Liver (tissue), 3 donors: ENCODE results near the gene RPSA.

Source experiments
- ATF3 ChIP-seq: IDR thresholded peaks from 2 replicates; pipeline ENCODE4 v1.6.1; 2016; ENCODE audit warnings: antibody characterized with exemption
- CTCF ChIP-seq: fragments of 150-350 bp; IDR thresholded peaks from 2 replicates; pipeline ENCODE4 v1.5.1; 2017; ENCODE audit warnings: improper control_type of control experiment, low read depth, low read length; ENCODE audit not compliant: missing input control
- EGR1 ChIP-seq, 2 donors: IDR thresholded peaks; 2 replicates each; pipeline ENCODE4 v1.6.1; 2016 to 2018; ENCODE audit warnings: antibody characterized with exemption in 2 of 2, low read depth in 2 of 2
- REST ChIP-seq: IDR thresholded peaks from 2 replicates; pipeline ENCODE4 v1.6.1; 2016; ENCODE audit warnings: antibody characterized with exemption, mild to moderate bottlenecking
- YY1 ChIP-seq: IDR thresholded peaks from 2 replicates; pipeline ENCODE4 v1.6.1; 2016; ENCODE audit warnings: antibody characterized with exemption, mild to moderate bottlenecking
- donor health status: healthy.
- donor health status: healthy.

DNA sequence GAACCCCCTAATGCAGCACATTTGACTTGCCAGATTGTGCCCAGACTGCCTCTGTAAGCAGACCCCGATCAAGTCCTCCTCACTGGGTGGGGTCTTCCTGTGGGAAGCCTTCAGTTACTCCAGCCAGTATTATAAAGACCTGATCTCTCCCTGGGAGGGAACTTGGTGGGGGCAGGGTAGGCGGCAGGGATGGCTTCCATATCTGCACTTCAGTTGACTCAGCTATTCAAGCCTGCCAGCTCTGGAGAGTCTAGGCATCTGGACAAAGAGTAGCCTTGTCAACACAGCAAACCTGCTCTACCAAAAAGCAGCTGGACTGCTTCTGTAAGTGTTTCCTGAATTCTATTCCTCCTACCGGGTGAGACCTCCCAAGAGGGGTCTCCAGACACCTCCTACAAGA is 44.3 kb upstream of the RPSA start:
- TF ChIP-seq REST (no peak), YY1 (no peak), CTCF (no peak), EGR1 (IDR thresholded peaks at IDR 0.05; ENCODE audit: low read depth in 2 of 2) (no peak), ATF3 (no peak)
